GM12878 (cell line): ENCODE results near the gene CNTN4. TPM values are rescaled to one million over a fixed set of nuclear protein-coding genes. Genes with fewer than 3 reads are reported as not detected.

ENCODE experiments used
- ATAC-seq: fragments of 200-7000 bp; cut with Tn5 transposase; 3 replicates; pipeline ENCODE4 v1.9.1; 2020; ENCODE audit warnings: mild to moderate bottlenecking, moderate library complexity
- BruUV-seq: library from RNA; stranded (reverse); fragments of 400-500 nt; replicated peaks from 2 replicates; lab custom pipeline; 2021; lab: Mats Ljungman, UMichigan
- CTCF ChIA-PET: fragments of 300-600 bp; sonication (Branson Sonifier 250); formaldehyde crosslinking; extraction: SDS; loops from one replicate; lab custom pipeline; 2021; ENCODE audit warnings: inconsistent platforms; lab: Yijun Ruan, JAX
- POLR2A ChIA-PET: fragments of 350-600 bp; formaldehyde crosslinking; extraction: SDS; loops from one replicate; lab custom pipeline; 2021; ENCODE audit warnings: inconsistent platforms; lab: Charles Lee
- RAD21 ChIA-PET: fragments of 300-600 bp; sonication (Branson Sonifier 250); formaldehyde crosslinking; loops from one replicate; lab custom pipeline; 2023; ENCODE audit warnings: antibody characterized with exemption; ENCODE audit not compliant: unreplicated experiment; lab: Charles Lee
- SMC1A ChIA-PET: fragments of 300-600 bp; sonication (Branson Sonifier 250); formaldehyde crosslinking; loops from one replicate; lab custom pipeline; 2023; ENCODE audit not compliant: unreplicated experiment, uncharacterized antibody; lab: Charles Lee
- DNase-seq: peaks from one replicate; pipeline ENCODE4 v3.0.0-alpha.2; 2011; ENCODE audit warnings: low read depth, low spot score
- FAIRE-seq: peaks from 3 replicates; lab custom pipeline; 2011; peaks lifted over from hg19 to GRCh38; lab: Jason Lieb, UNC
- H2AFZ ChIP-seq: 2 replicates; pipeline ENCODE4 v1.6.0; 2011; ENCODE audit warnings: low read depth, low read length, control low read depth; ENCODE audit not compliant: control insufficient read depth
- H3K27ac ChIP-seq: 2 replicates; pipeline ENCODE4 v1.5.1; 2011; ENCODE audit warnings: control low read depth; ENCODE audit not compliant: control insufficient read depth, insufficient read depth
- H3K27me3 ChIP-seq, 2 experiments: replicated peaks in 1 of 2; 2 replicates each; pipeline versions ENCODE4 v1.6.0 to v1.6.1; 2011; ENCODE audit warnings: low read length in 1 of 2; ENCODE audit not compliant: control insufficient read depth in 2 of 2, insufficient read depth in 2 of 2
- H3K36me3 ChIP-seq, 2 experiments: 2 replicates each; pipeline ENCODE4 v1.5.1; 2011; ENCODE audit warnings: low read length in 1 of 2; ENCODE audit not compliant: control insufficient read depth in 2 of 2, insufficient read depth in 2 of 2
- H3K4me1 ChIP-seq: 2 replicates; pipeline ENCODE4 v1.6.1; 2011; ENCODE audit warnings: mild to moderate bottlenecking, low read length, moderate library complexity, mixed read lengths; ENCODE audit not compliant: control insufficient read depth, insufficient read depth
- H3K4me2 ChIP-seq: 2 replicates; pipeline ENCODE4 v1.6.0; 2011; ENCODE audit warnings: control low read depth; ENCODE audit not compliant: control insufficient read depth, insufficient read depth
- H3K4me3 ChIP-seq: fragments of 200-600 bp; sonication (generic); 2 replicates; pipeline ENCODE4 v1.5.1; 2016
- H3K79me2 ChIP-seq: 2 replicates; pipeline ENCODE4 v1.6.0; 2011; ENCODE audit warnings: low read length; ENCODE audit not compliant: control insufficient read depth, insufficient read depth
- H3K9ac ChIP-seq: 2 replicates; pipeline ENCODE4 v1.8.0; 2011; ENCODE audit warnings: low read length, control low read depth, mixed read lengths; ENCODE audit not compliant: control insufficient read depth, insufficient read depth
- H3K9me3 ChIP-seq: replicated peaks from 3 replicates; pipeline ENCODE4 v1.5.1; 2011; ENCODE audit warnings: mild to moderate bottlenecking, low read length; ENCODE audit not compliant: control insufficient read depth, insufficient read depth
- H4K20me1 ChIP-seq: 2 replicates; pipeline ENCODE4 v1.6.0; 2011; ENCODE audit not compliant: control insufficient read depth, insufficient read depth
- BMI1 ChIP-seq: fragments of 450-650 bp; IDR thresholded peaks from 2 replicates; pipeline ENCODE4 v1.6.1; 2016; ENCODE audit warnings: mild to moderate bottlenecking, moderate library complexity, borderline replicate concordance
- CBFB ChIP-seq: IDR thresholded peaks from 2 replicates; pipeline ENCODE4 v1.6.1; 2016; ENCODE audit warnings: antibody characterized with exemption, low read depth
- CHD4 ChIP-seq: fragments of 200-600 bp; sonication (generic); IDR thresholded peaks from 2 replicates; pipeline ENCODE4 v1.6.1; 2016; ENCODE audit warnings: mild to moderate bottlenecking
- E4F1 ChIP-seq: fragments of 450-650 bp; IDR thresholded peaks from 2 replicates; pipeline ENCODE4 v1.6.1; 2018; ENCODE audit warnings: borderline replicate concordance, mild to moderate bottlenecking; ENCODE audit not compliant: partially characterized antibody
- ESRRA ChIP-seq: IDR thresholded peaks from 2 replicates; pipeline ENCODE4 v1.6.1; 2012; ENCODE audit warnings: mild to moderate bottlenecking, low read length, improper control_type of control experiment
- FOS ChIP-seq: IDR thresholded peaks from 3 replicates; pipeline ENCODE4 v1.6.1; 2011; ENCODE audit warnings: borderline replicate concordance; ENCODE audit not compliant: insufficient read length; ENCODE audit errors: extremely low read depth
- HSF1 ChIP-seq: fragments of 150-350 bp; IDR thresholded peaks from 2 replicates; pipeline ENCODE4 v1.6.1; 2014; ENCODE audit warnings: mild to moderate bottlenecking, low read depth, low read length
- RUNX3 ChIP-seq: IDR thresholded peaks from 2 replicates; pipeline ENCODE4 v1.6.1; 2012; ENCODE audit warnings: low read length, inconsistent platforms
- SKIL ChIP-seq: fragments of 450-650 bp; IDR thresholded peaks from 2 replicates; pipeline ENCODE4 v1.6.1; 2017; ENCODE audit warnings: mild to moderate bottlenecking, low read depth, inconsistent platforms; ENCODE audit not compliant: poor library complexity, severe bottlenecking
- SMAD5 ChIP-seq: IDR thresholded peaks from 2 replicates; pipeline ENCODE4 v1.6.1; 2016; ENCODE audit warnings: antibody characterized with exemption, low read depth
- SREBF2 ChIP-seq: IDR thresholded peaks from 2 replicates; pipeline ENCODE4 v1.6.1; 2012; ENCODE audit warnings: mild to moderate bottlenecking, low read length
- STAT3 ChIP-seq: IDR thresholded peaks from 2 replicates; pipeline ENCODE4 v1.6.1; 2011; ENCODE audit warnings: low read depth, low read length, improper control_type of control experiment
- TCF7 ChIP-seq: IDR thresholded peaks from 2 replicates; pipeline ENCODE4 v1.6.1; 2014; ENCODE audit warnings: antibody characterized with exemption, borderline replicate concordance
- ZBED1 ChIP-seq: IDR thresholded peaks from 2 replicates; pipeline ENCODE4 v1.6.1; 2016; ENCODE audit warnings: borderline replicate concordance
- ZBTB4 ChIP-seq: fragments of 450-650 bp; formaldehyde crosslinking; IDR thresholded peaks from 2 replicates; pipeline ENCODE4 v1.4.0; 2022; ENCODE audit warnings: mild to moderate bottlenecking, moderate library complexity
- ZNF274 ChIP-seq: IDR thresholded peaks from one replicate; pipeline ENCODE4 v1.8.0; 2011; ENCODE audit not compliant: insufficient read length, insufficient read depth
- WGBS: methylation state at CpG from one replicate; pipeline ENCODE4 v1.1.6; 2016; ENCODE audit warnings: low lambda C conversion rate; ENCODE audit not compliant: insufficient replicate concordance, insufficient coverage; ENCODE audit errors: missing lambda C conversion rate; 5-methylcytosine and 5-hydroxymethylcytosine counted together
- in situ Hi-C: fragments of 300-500 bp; cut with MboI; formaldehyde crosslinking; loops from 9 replicates; pipeline ENCODE4 v1.14.3; 2018; ENCODE audit warnings: mixed read lengths
- intact Hi-C: fragments of 100-400 bp; cut with micrococcal nuclease; formaldehyde crosslinking; loops from one replicate; pipeline ENCODE4 v1.14.2; 2022; ENCODE audit not compliant: unreplicated experiment
- polyA plus RNA-seq, 11 experiments: library from polyadenylated mRNA; depleted of rRNA in 4 of 11; unstranded in 6 of 11; stranded (reverse) in 5 of 11; fragments of >200 nt; fragmentation: Nextera tagmentation in 4 of 11; fragmentation: Illumina TruSeq in 1 of 11; extraction: Ambion mirVana in 4 of 11; extraction: Trizol in 1 of 11; gene quantifications; 1 replicate in 1 of 11; 2 replicates in 10 of 11; pipeline versions ENCODE4 v1.2.1 to v1.2.3, GENCODE V29; 2011 to 2016; ENCODE audit warnings: inconsistent platforms in 2 of 11, missing spikeins in 2 of 11, low read depth in 1 of 11
- total RNA-seq, 4 experiments: library from RNA; depleted of rRNA in 3 of 4; stranded (reverse); fragments of >200 nt in 3 of 4; fragmentation: Illumina TruSeq in 1 of 4; extraction: Trizol in 1 of 4; gene quantifications; 2 replicates each; pipeline versions ENCODE4 v1.2.1 to v1.2.3, GENCODE V29; 2013 to 2021

CNTN4 gene
- total and polyA plus RNA-seq, 10 of the 15 experiments (the other 5 are each of a cell fraction or from before 2014, with no cell fraction given): 0.05 to 0.43 (median 0.15) TPM; not detected in 1

- H3K9ac ChIP-seq: no peak overlapping the region
- no peak overlapping the region for H3K4me3 ChIP-seq
- peak; percentile 7 for FAIRE-seq
- ChIA-PET SMC1A (no interaction called here), CTCF (no interaction called here), RAD21 (no interaction called here), POLR2A (no interaction called here)
- no peaks in the 10 kb centered on the region for H4K20me1 ChIP-seq
- DNase-seq: peak; percentile 16
- H3K36me3 ChIP-seq: no peaks in the 10 kb centered on the region
- H3K27ac ChIP-seq: no peak overlapping the region
- no peaks in the 10 kb centered on the region for H3K27me3 ChIP-seq
- in situ Hi-C loops: no loop called here
- WGBS: 0% methylated on average over 1 of the region's 1 CpG
- no peaks in the 10 kb centered on the region for H3K9me3 ChIP-seq
- no peak overlapping the region for H3K4me2 ChIP-seq
- no peak overlapping the region; the same call in 1 of the 2 replicates for H2AFZ ChIP-seq
- intact Hi-C loops: no loop called here
- H3K4me1 ChIP-seq: peaks cover 3% of the 10 kb centered on the region; the same call in 1 of the 2 replicates
- BruUV-seq: no TSS peak
- ATAC-seq: peak; percentile 89
- H3K79me2 ChIP-seq: no peaks in the 10 kb centered on the region
- TF ChIP-seq HSF1 (no peak), ZBED1 (no peak), E4F1 (no peak), ESRRA (no peak), SMAD5 (no peak), SREBF2 (no peak), ZBTB4 (CRISPR knock-in tag) (no peak), ZNF274 (no peak), BMI1 (no peak), TCF7 (no peak), CHD4 (no peak), STAT3 (no peak), CBFB (no peak), FOS (no peak), SKIL (no peak), RUNX3 (peak; percentile 30; the same call in 1 of the 2 replicates)
Measured at GRCh38 chr3:2655229-2655701, 556.6 kb downstream of the CNTN4 start.
